ENCODE measurements around the gene OPN4. TPM values are rescaled to one million over a fixed set of nuclear protein-coding genes. Genes with fewer than 3 reads are reported as not detected.

Gene OPN4
- total RNA-seq, 1 donor from 2014 or later: not detected

DNA sequence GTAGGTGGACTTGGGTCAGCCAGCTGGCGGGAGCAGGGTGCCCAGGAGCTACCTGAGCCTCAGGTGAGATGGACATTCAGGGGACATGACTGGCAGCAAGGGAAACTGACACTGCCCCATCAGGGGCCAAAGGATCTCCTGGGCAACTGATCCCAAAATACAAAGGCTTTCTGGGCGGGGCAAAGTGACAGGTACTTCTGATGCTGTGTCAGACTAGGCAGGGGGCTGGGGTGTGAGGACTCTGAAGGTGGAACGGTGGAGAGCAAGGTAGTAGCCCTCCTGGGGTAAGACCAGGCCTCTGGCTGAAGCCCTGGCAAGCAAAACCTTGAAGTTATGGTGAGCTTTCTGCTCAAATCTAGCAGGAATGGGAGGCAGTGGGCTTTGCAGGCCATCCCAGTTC is 4.4 kb downstream of the OPN4 start:
- Mint-ChIP-seq H3K4me1 (peaks cover 4% of the 10 kb centered on the region), H3K36me3 (no peaks in the 10 kb centered on the region), H3K9me3 (peaks cover 4% of the 10 kb centered on the region), H3K27ac (no peak overlapping the region), H3K27me3 (ENCODE audit: insufficient read depth, low read depth) (peaks cover 4% of the 10 kb centered on the region), H3K4me3 (no peak overlapping the region)
- H3K9ac ChIP-seq: no peak overlapping the region
- no peaks in the 10 kb centered on the region for H3K4me1 ChIP-seq
- TF ChIP-seq EZH2phosphoT487 (IDR thresholded peaks at IDR 0.05): no peak
- TF ChIP-seq, protein P1, sequence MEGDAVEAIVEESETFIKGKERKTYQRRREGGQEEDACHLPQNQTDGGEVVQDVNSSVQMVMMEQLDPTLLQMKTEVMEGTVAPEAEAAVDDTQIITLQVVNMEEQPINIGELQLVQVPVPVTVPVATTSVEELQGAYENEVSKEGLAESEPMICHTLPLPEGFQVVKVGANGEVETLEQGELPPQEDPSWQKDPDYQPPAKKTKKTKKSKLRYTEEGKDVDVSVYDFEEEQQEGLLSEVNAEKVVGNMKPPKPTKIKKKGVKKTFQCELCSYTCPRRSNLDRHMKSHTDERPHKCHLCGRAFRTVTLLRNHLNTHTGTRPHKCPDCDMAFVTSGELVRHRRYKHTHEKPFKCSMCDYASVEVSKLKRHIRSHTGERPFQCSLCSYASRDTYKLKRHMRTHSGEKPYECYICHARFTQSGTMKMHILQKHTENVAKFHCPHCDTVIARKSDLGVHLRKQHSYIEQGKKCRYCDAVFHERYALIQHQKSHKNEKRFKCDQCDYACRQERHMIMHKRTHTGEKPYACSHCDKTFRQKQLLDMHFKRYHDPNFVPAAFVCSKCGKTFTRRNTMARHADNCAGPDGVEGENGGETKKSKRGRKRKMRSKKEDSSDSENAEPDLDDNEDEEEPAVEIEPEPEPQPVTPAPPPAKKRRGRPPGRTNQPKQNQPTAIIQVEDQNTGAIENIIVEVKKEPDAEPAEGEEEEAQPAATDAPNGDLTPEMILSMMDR (IDR thresholded peaks at IDR 0.05): no peak
- TF ChIP-seq EZH2 (IDR thresholded peaks at IDR 0.05): no peak
- H2AFZ ChIP-seq (replicated peaks): no peak overlapping the region
- no peaks in the 10 kb centered on the region for H3F3A ChIP-seq (ENCODE audit: low read depth)
- H3K27me3 ChIP-seq: no peaks in the 10 kb centered on the region
- no peak overlapping the region for H3K4me2 ChIP-seq
- no peak for DNase-seq (ENCODE audit: low spot score)
- no peaks in the 10 kb centered on the region for H3K9me3 ChIP-seq (ENCODE audit: low read depth)
- no peaks in the 10 kb centered on the region for H3K36me3 ChIP-seq
- no peak overlapping the region for H3K4me3 ChIP-seq
- no peaks in the 10 kb centered on the region for H4K20me1 ChIP-seq (ENCODE audit: low read depth)
- H3K27ac ChIP-seq: no peak overlapping the region
- H3K79me2 ChIP-seq (ENCODE audit: low read depth): no peaks in the 10 kb centered on the region

DNA sequence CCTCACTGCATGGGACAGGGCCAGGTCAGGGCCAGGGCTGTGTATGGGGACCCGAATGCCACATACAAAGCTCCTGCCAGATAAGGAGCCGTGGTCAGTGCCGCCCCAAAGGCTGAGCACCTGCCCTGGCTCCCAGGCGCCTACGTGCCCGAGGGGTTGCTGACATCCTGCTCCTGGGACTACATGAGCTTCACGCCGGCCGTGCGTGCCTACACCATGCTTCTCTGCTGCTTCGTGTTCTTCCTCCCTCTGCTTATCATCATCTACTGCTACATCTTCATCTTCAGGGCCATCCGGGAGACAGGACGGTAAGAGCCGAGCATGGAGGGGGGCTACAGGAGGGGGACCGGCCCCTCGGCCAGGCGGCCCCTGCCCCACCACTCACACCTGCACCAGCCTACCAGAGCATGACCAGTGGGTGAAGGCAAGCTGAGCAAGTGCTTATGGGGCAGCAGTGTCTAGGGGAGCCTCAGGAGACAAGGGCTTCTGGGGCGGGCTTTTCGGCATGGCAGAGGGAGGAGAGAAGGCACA is 4.9 kb downstream of the OPN4 start:
- no peaks in the 10 kb centered on the region for H4K20me1 ChIP-seq (ENCODE audit: low read depth)
- H3K79me2 ChIP-seq (ENCODE audit: low read depth): no peaks in the 10 kb centered on the region
- peaks cover 4% of the 10 kb centered on the region for H3K27me3 Mint-ChIP-seq (ENCODE audit: insufficient read depth, low read depth)
- H3K9me3 Mint-ChIP-seq: peaks cover 4% of the 10 kb centered on the region
- H2AFZ ChIP-seq (replicated peaks): no peak overlapping the region
- H3K4me2 ChIP-seq: no peak overlapping the region
- no peaks in the 10 kb centered on the region for H3K36me3 ChIP-seq
- TF ChIP-seq, protein P1 (IDR thresholded peaks at IDR 0.05): no peak
- TF ChIP-seq EZH2phosphoT487 (IDR thresholded peaks at IDR 0.05): no peak
- no peak for TF ChIP-seq EZH2 (IDR thresholded peaks at IDR 0.05)
- H3K4me1 Mint-ChIP-seq: peaks cover 8% of the 10 kb centered on the region
- no peak overlapping the region for H3K27ac ChIP-seq
- H3K27ac Mint-ChIP-seq: no peak overlapping the region
- H3K4me1 ChIP-seq: no peaks in the 10 kb centered on the region
- H3K4me3 Mint-ChIP-seq: no peak overlapping the region
- no peaks in the 10 kb centered on the region for H3K9me3 ChIP-seq (ENCODE audit: low read depth)
- H3K27me3 ChIP-seq: no peaks in the 10 kb centered on the region
- H3F3A ChIP-seq (ENCODE audit: low read depth): no peaks in the 10 kb centered on the region
- H3K4me3 ChIP-seq: no peak overlapping the region
- no peaks in the 10 kb centered on the region for H3K36me3 Mint-ChIP-seq
- no peak for DNase-seq (ENCODE audit: low spot score)
- no peak overlapping the region for H3K9ac ChIP-seq

DNA sequence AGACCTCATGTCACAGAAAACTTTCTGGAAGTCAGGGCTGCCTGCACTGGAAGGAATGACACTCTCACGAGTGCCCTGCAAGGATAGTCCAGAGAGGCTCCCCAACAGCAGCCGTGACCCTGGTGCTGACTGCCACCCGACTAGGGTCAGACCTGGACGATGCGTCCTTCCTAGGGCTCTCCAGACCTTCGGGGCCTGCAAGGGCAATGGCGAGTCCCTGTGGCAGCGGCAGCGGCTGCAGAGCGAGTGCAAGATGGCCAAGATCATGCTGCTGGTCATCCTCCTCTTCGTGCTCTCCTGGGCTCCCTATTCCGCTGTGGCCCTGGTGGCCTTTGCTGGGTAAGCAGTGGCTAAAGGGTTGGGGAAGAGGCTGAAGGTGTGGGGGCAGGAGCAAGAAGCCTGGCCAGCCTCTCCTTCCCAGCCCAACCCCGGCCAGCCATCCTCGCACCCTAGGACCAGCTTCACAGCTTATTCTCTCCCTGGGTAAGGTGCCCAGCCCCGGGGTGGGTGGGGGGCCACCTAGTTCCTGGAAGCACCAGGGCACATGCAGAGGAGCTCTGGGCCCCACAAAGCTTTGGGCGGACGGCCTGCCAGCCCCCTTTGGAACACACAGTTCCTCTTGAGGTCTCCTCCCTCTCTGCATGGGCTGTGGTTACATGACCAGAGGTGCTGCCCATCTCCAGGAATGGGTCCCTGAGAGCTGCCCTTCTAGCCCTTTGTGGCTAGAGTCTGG is 5.5 kb downstream of the OPN4 start:
- H3F3A ChIP-seq (ENCODE audit: low read depth): no peaks in the 10 kb centered on the region

More for the DNA sequence above, 5.5 kb downstream of the OPN4 start:
- Histone ChIP-seq H2AFZ (replicated peaks) (no peak overlapping the region), H4K20me1 (ENCODE audit: low read depth) (no peaks in the 10 kb centered on the region), H3K27ac (no peak overlapping the region), H3K4me2 (no peak overlapping the region), H3K4me1 (no peaks in the 10 kb centered on the region), H3K79me2 (ENCODE audit: low read depth) (no peaks in the 10 kb centered on the region), H3K9me3 (ENCODE audit: low read depth) (no peaks in the 10 kb centered on the region), H3K9ac (no peak overlapping the region), H3K27me3 (no peaks in the 10 kb centered on the region), H3K36me3 (no peaks in the 10 kb centered on the region), H3K4me3 (no peak overlapping the region)
- Mint-ChIP-seq H3K9me3 (peaks cover 4% of the 10 kb centered on the region), H3K4me3 (no peak overlapping the region), H3K36me3 (no peaks in the 10 kb centered on the region), H3K27ac (no peak overlapping the region), H3K27me3 (ENCODE audit: insufficient read depth, low read depth) (peaks cover 4% of the 10 kb centered on the region), H3K4me1 (peaks cover 14% of the 10 kb centered on the region)
- no peak for DNase-seq (ENCODE audit: low spot score)
- TF ChIP-seq, protein P1 (IDR thresholded peaks at IDR 0.05): no peak
- TF ChIP-seq EZH2phosphoT487 (IDR thresholded peaks at IDR 0.05): no peak
- no peak for TF ChIP-seq EZH2 (IDR thresholded peaks at IDR 0.05)
